Breast epithelium (tissue), 4 donors: ENCODE measurements around the gene SORBS1. TPM values are rescaled to one million over a fixed set of nuclear protein-coding genes. Genes with fewer than 3 reads are reported as not detected.

Experiments used
- DNase-seq, 2 donors: peaks; one replicate each; pipeline ENCODE4 v3.0.0-alpha.2; 2019; ENCODE audit warnings: low spot score in 2 of 2
- H3K27ac ChIP-seq, 2 donors: fragments of 200-600 bp; sonication (generic) in 1 of 2; one replicate each; pipeline ENCODE4 v1.5.1; 2016 to 2019; ENCODE audit warnings: mild to moderate bottlenecking in 1 of 2
- H3K27me3 ChIP-seq, 2 donors: fragments of 200-600 bp; sonication (generic) in 1 of 2; one replicate each; pipeline versions ENCODE4 v1.5.1 to v1.6.0; 2017 to 2019; ENCODE audit warnings: control low read depth in 1 of 2, mild to moderate bottlenecking in 1 of 2
- H3K36me3 ChIP-seq: fragments of 200-600 bp; one replicate; pipeline ENCODE4 v1.5.1; 2019
- H3K4me1 ChIP-seq, 2 donors: fragments of 200-600 bp; sonication (generic); one replicate each; pipeline ENCODE4 v1.5.1; 2016 to 2019; ENCODE audit warnings: control low read depth in 1 of 2
- H3K4me3 ChIP-seq, 3 donors: fragments of 200-600 bp; sonication (generic); 1 replicate in 2 of 3; 2 replicates in 1 of 3; pipeline ENCODE4 v1.5.1; 2016 to 2019; ENCODE audit warnings: mild to moderate bottlenecking in 3 of 3, moderate library complexity in 2 of 3
- H3K9me3 ChIP-seq, 2 donors: fragments of 200-600 bp; sonication (generic) in 1 of 2; one replicate each; pipeline ENCODE4 v1.5.1; 2016 to 2019; ENCODE audit warnings: control low read depth in 1 of 2
- CTCF ChIP-seq, 3 donors: fragments of 450-650 bp; IDR thresholded peaks; one replicate each; pipeline ENCODE4 v1.5.1; 2016 to 2017; ENCODE audit warnings: antibody characterized with exemption in 3 of 3, mild to moderate bottlenecking in 3 of 3, moderate library complexity in 3 of 3
- POLR2A ChIP-seq: fragments of 450-650 bp; IDR thresholded peaks from one replicate; pipeline ENCODE4 v1.6.1; 2016; ENCODE audit warnings: antibody characterized with exemption, mild to moderate bottlenecking, moderate library complexity
- POLR2AphosphoS5 ChIP-seq, 3 donors: sonication (generic); formaldehyde crosslinking; IDR thresholded peaks; one replicate each; pipeline ENCODE4 v1.6.1; 2017; ENCODE audit warnings: antibody characterized with exemption in 3 of 3
- intact Hi-C: fragments of 100-400 bp; cut with DNase I; formaldehyde crosslinking; loops from one replicate; pipeline ENCODE4 v1.15.1; 2023; ENCODE audit warnings: low total_unique reads
- total RNA-seq, 3 donors: library from RNA; depleted of rRNA; stranded (reverse); fragments of >200 nt; gene quantifications; one replicate each; pipeline ENCODE4 v1.1.0, GENCODE V29; 2016

Gene SORBS1
- total RNA-seq, 3 donors from 2014 or later: 156 to 455 (median 200) TPM

- intact Hi-C loops: no loop called here
- TF ChIP-seq POLR2A: no peak
- peak in 1 of 3 donors; percentile 62 for TF ChIP-seq POLR2AphosphoS5 (IDR thresholded peaks at IDR 0.05)
- TF ChIP-seq CTCF (IDR thresholded peaks at IDR 0.05): no peak
- no peaks in the 10 kb centered on the region for H3K4me1 ChIP-seq
- no peaks in the 10 kb centered on the region for H3K27me3 ChIP-seq
- H3K27ac ChIP-seq: peak overlapping the region; percentile 56 to 70
- no peak overlapping the region for H3K4me3 ChIP-seq
- H3K9me3 ChIP-seq: no peaks in the 10 kb centered on the region
- DNase-seq: peak; percentile 80 to 82
- no peaks in the 10 kb centered on the region for H3K36me3 ChIP-seq
Measured at GRCh38 chr10:95308389-95309302, 252.5 kb downstream of the SORBS1 start.

DNA sequence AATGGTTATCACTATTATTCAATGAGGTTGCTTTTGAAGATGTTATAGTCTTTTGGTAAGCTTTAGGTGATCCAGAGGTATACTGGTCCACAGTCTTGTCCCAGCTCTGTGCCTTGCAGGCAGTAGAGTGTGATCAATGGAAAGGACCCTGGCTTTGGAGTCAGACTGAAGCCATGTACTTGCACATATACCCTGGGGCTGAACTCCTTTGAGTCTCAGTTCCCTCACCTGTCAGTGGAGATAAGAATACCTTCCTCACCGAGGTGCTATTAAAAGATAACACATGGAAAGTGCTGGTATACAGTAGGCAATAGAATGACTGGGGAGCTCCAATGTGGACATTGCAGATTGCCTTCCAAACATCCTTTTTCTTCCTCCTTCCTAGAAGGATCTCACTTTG, 254.3 kb downstream of the SORBS1 start:
- DNase-seq: no peak
- Histone ChIP-seq H3K4me1 (no peaks in the 10 kb centered on the region), H3K36me3 (no peaks in the 10 kb centered on the region), H3K27ac (no peak overlapping the region), H3K27me3 (no peaks in the 10 kb centered on the region), H3K9me3 (no peaks in the 10 kb centered on the region), H3K4me3 (no peak overlapping the region)
- intact Hi-C loops: no loop called here
- TF ChIP-seq POLR2A (no peak), CTCF (IDR thresholded peaks at IDR 0.05) (no peak), POLR2AphosphoS5 (IDR thresholded peaks at IDR 0.05) (no peak)

DNA sequence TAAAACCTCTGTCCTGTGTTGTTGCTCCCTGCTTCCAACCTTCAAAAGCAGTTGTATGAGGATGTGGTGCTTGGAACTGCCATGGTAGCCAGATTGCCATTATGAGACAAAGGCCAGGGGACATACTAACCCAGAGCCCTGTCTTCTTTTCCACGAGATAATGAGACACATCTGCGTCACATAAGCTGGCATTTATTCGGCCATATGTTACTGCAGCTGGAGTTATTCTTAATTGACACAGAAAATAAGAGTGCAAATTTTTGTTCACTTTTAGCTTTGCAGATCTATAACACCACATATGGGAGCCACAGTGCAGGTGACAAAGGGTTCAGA, 254.9 kb downstream of the SORBS1 start:
- TF ChIP-seq POLR2AphosphoS5 (IDR thresholded peaks at IDR 0.05) (no peak), POLR2A (no peak), CTCF (IDR thresholded peaks at IDR 0.05) (no peak)
- Histone ChIP-seq H3K4me1 (no peaks in the 10 kb centered on the region), H3K9me3 (no peaks in the 10 kb centered on the region), H3K27me3 (no peaks in the 10 kb centered on the region), H3K36me3 (no peaks in the 10 kb centered on the region), H3K27ac (no peak overlapping the region), H3K4me3 (no peak overlapping the region)
- DNase-seq: no peak
- intact Hi-C loops: no loop called here

GRCh38 chr10:95305606-95306317, 255.4 kb downstream of the SORBS1 start:
- DNase-seq: no peak
- TF ChIP-seq POLR2A: no peak
- no peak for TF ChIP-seq POLR2AphosphoS5 (IDR thresholded peaks at IDR 0.05)
- no peak for TF ChIP-seq CTCF (IDR thresholded peaks at IDR 0.05)
- Histone ChIP-seq H3K4me3 (no peak overlapping the region), H3K27me3 (no peaks in the 10 kb centered on the region), H3K36me3 (no peaks in the 10 kb centered on the region), H3K4me1 (no peaks in the 10 kb centered on the region), H3K27ac (no peak overlapping the region), H3K9me3 (no peaks in the 10 kb centered on the region)
- intact Hi-C loops: no loop called here

DNA sequence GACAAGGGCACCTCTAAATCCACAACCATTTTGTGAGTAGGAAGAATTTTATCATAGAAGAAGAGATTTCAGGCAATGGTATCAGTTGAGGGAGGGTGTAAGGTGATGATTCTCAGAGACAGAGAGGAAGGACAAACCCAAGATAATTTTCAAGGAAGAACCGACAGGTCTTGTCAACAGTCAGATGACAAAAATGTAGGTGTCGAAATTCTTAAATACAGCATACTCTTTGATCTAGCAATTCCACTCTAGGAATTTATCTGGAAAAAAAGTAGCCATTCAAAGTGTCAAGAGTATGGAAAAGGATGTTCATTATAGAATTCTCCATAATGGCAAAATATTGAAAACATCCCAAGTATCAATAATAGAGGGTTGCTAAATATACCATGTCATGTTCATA, 256.2 kb downstream of the SORBS1 start:
- Histone ChIP-seq H3K9me3 (no peaks in the 10 kb centered on the region), H3K4me3 (no peak overlapping the region), H3K27me3 (no peaks in the 10 kb centered on the region), H3K27ac (no peak overlapping the region), H3K36me3 (no peaks in the 10 kb centered on the region), H3K4me1 (no peaks in the 10 kb centered on the region)
- intact Hi-C loops: no loop called here
- no peak for DNase-seq
- TF ChIP-seq POLR2A (no peak), POLR2AphosphoS5 (IDR thresholded peaks at IDR 0.05) (no peak), CTCF (IDR thresholded peaks at IDR 0.05) (no peak)
